GM10266 (cell line): ENCODE measurements around the gene FAU.

ENCODE experiments used
- DNase-seq: peaks from one replicate; pipeline ENCODE4 v3.0.0; 2012; ENCODE audit errors: extremely low spot score
- CTCF ChIP-seq: IDR thresholded peaks from 2 replicates; pipeline ENCODE4 v1.5.1; 2012; ENCODE audit warnings: mild to moderate bottlenecking, low read depth; ENCODE audit not compliant: control insufficient read depth, insufficient read depth; ENCODE audit errors: missing control alignments

The FAU gene

GRCh38 chr11:65108469-65109123 is 13.3 kb downstream of the FAU start:
- TF ChIP-seq CTCF = no peak
- DNase-seq = no peak

GRCh38 chr11:65107751-65108468 is 14.0 kb downstream of the FAU start:
- DNase-seq = no peak
- no peak for TF ChIP-seq CTCF

- no peak for TF ChIP-seq CTCF
- no peak for DNase-seq
Measured at GRCh38 chr11:65107078-65107477, 14.9 kb downstream of the FAU start.

GRCh38 chr11:65104628-65105027 is 17.3 kb downstream of the FAU start:
- TF ChIP-seq CTCF = no peak
- no peak for DNase-seq

GRCh38 chr11:65103476-65103875 is 18.5 kb downstream of the FAU start:
- TF ChIP-seq CTCF = no peak
- no peak for DNase-seq

- no peak for TF ChIP-seq CTCF
- no peak for DNase-seq
Measured at GRCh38 chr11:65102142-65103095, 19.5 kb downstream of the FAU start.
